Keratinocyte (primary cell): ENCODE data around the gene CCR5AS.

ENCODE experiments used
- DNase-seq: peaks from one replicate; pipeline ENCODE4 v3.0.0-alpha.2; 2011; ENCODE audit warnings: low read depth, missing footprints, low spot score
- FAIRE-seq: peaks from 2 replicates; lab custom pipeline; 2011; peaks lifted over from hg19 to GRCh38; lab: Jason Lieb, UNC
- H2AFZ ChIP-seq: 2 replicates; pipeline ENCODE4 v1.6.0; 2012; ENCODE audit warnings: low read length, control low read depth, inconsistent platforms; ENCODE audit not compliant: control insufficient read depth
- H3K27ac ChIP-seq: 2 replicates; pipeline ENCODE4 v1.5.1; 2011; ENCODE audit warnings: low read length; ENCODE audit not compliant: control insufficient read depth, insufficient read depth
- H3K27me3 ChIP-seq: 3 replicates; pipeline ENCODE4 v1.6.0; 2011; ENCODE audit warnings: low read length; ENCODE audit not compliant: control insufficient read depth, insufficient read depth; ENCODE audit errors: extremely low read depth
- H3K36me3 ChIP-seq, 2 experiments: 2 replicates in 1 of 2; 3 replicates in 1 of 2; pipeline ENCODE4 v1.5.1; 2011; ENCODE audit warnings: low read length in 2 of 2, mild to moderate bottlenecking in 1 of 2; ENCODE audit not compliant: control insufficient read depth in 2 of 2, insufficient read depth in 2 of 2; ENCODE audit errors: extremely low read depth in 1 of 2
- H3K4me1 ChIP-seq: 3 replicates; pipeline ENCODE4 v1.5.1; 2011; ENCODE audit warnings: low read length; ENCODE audit not compliant: control insufficient read depth, insufficient read depth; ENCODE audit errors: extremely low read depth
- H3K4me2 ChIP-seq: 3 replicates; pipeline ENCODE4 v1.6.0; 2011; ENCODE audit warnings: low read depth, low read length; ENCODE audit not compliant: control insufficient read depth, insufficient read depth; ENCODE audit errors: extremely low read depth
- H3K4me3 ChIP-seq, 3 experiments: fragments of 200-600 bp in 1 of 3; sonication (generic) in 1 of 3; 2 replicates in 2 of 3; 3 replicates in 1 of 3; pipeline ENCODE4 v1.5.1; 2011 to 2016; ENCODE audit warnings: low read length in 3 of 3, mild to moderate bottlenecking in 3 of 3, control low read depth in 2 of 3, inconsistent platforms in 1 of 3, low read depth in 1 of 3, mixed read lengths in 1 of 3, mixed run types in 1 of 3, moderate library complexity in 1 of 3; ENCODE audit not compliant: control insufficient read depth in 2 of 3, insufficient read depth in 2 of 3; ENCODE audit errors: extremely low read depth in 1 of 3
- H3K79me2 ChIP-seq: 2 replicates; pipeline ENCODE4 v1.6.0; 2012; ENCODE audit warnings: low read length; ENCODE audit not compliant: control insufficient read depth, insufficient read depth
- H3K9ac ChIP-seq: 3 replicates; pipeline ENCODE4 v1.6.0; 2011; ENCODE audit warnings: low read length; ENCODE audit not compliant: control insufficient read depth, insufficient read depth; ENCODE audit errors: extremely low read depth
- H3K9me1 ChIP-seq: 3 replicates; pipeline ENCODE4 v1.6.0; 2011; ENCODE audit warnings: low read length; ENCODE audit not compliant: control insufficient read depth, insufficient read depth; ENCODE audit errors: extremely low read depth
- H3K9me3 ChIP-seq: 2 replicates; pipeline ENCODE4 v1.5.1; 2012; ENCODE audit warnings: low read depth, low read length; ENCODE audit not compliant: control insufficient read depth
- H4K20me1 ChIP-seq: 3 replicates; pipeline ENCODE4 v1.6.0; 2011; ENCODE audit warnings: low read length; ENCODE audit not compliant: control insufficient read depth, insufficient read depth; ENCODE audit errors: extremely low read depth
- CTCF ChIP-seq, 3 experiments: IDR thresholded peaks in 1 of 3; conservative IDR thresholded peaks in 1 of 3; optimal IDR thresholded peaks in 1 of 3; 2 replicates in 2 of 3; 3 replicates in 1 of 3; pipeline versions ENCODE3 to v1.5.1; 2011; ENCODE audit warnings: low read length in 3 of 3, mild to moderate bottlenecking in 3 of 3, moderate library complexity in 2 of 3, control low read depth in 1 of 3, inconsistent platforms in 1 of 3; ENCODE audit not compliant: insufficient read depth in 2 of 3; ENCODE audit errors: extremely low read depth in 1 of 3
- EZH2 ChIP-seq: IDR thresholded peaks from one replicate; pipeline ENCODE4 v1.6.1; 2012; ENCODE audit warnings: inconsistent platforms, mild to moderate bottlenecking, low read length, moderate library complexity
- dilution Hi-C: fragments of 300-500 bp; cut with MboI; formaldehyde crosslinking; loops from one replicate; pipeline ENCODE4 v1.7.0; 2020; ENCODE audit warnings: low sequenced_read_pairs; ENCODE audit not compliant: extremely low pct_ligation_motif_present

The CCR5AS gene

GRCh38 chr3:46356276-46356675 is 50.6 kb downstream of the CCR5AS start:
- Histone ChIP-seq H3K9me3 (no peaks in the 10 kb centered on the region), H3K4me3 (no peak overlapping the region), H3K4me1 (peaks cover 1% of the 10 kb centered on the region), H3K9me1 (no peaks in the 10 kb centered on the region), H3K27me3 (peaks cover 46% of the 10 kb centered on the region), H4K20me1 (no peaks in the 10 kb centered on the region), H3K79me2 (no peaks in the 10 kb centered on the region), H3K4me2 (no peak overlapping the region), H2AFZ (no peak overlapping the region), H3K9ac (no peak overlapping the region), H3K36me3 (no peaks in the 10 kb centered on the region), H3K27ac (no peak overlapping the region)
- dilution Hi-C loops: no loop called here
- no peak for TF ChIP-seq CTCF (optimal IDR thresholded peaks at IDR 0.05 in 1 of 3, IDR thresholded peaks at IDR 0.05 in 1 of 3, conservative IDR thresholded peaks at IDR 0.05 in 1 of 3; ENCODE audit: extremely low read depth in 1 of 3, insufficient read depth in 2 of 3, low read length in 3 of 3)
- no peak for TF ChIP-seq EZH2
- DNase-seq (no peak), FAIRE-seq (no peak)

GRCh38 chr3:46354984-46355383 is 51.9 kb downstream of the CCR5AS start:
- Histone ChIP-seq H3K4me2 (no peak overlapping the region), H3K79me2 (no peaks in the 10 kb centered on the region), H3K9me3 (no peaks in the 10 kb centered on the region), H3K4me3 (no peak overlapping the region), H3K27ac (no peak overlapping the region), H3K36me3 (no peaks in the 10 kb centered on the region), H3K9ac (no peak overlapping the region), H3K4me1 (no peaks in the 10 kb centered on the region), H3K9me1 (no peaks in the 10 kb centered on the region), H2AFZ (no peak overlapping the region), H4K20me1 (no peaks in the 10 kb centered on the region), H3K27me3 (peaks cover 52% of the 10 kb centered on the region)
- no peak for TF ChIP-seq EZH2
- TF ChIP-seq CTCF (optimal IDR thresholded peaks at IDR 0.05 in 1 of 3, IDR thresholded peaks at IDR 0.05 in 1 of 3, conservative IDR thresholded peaks at IDR 0.05 in 1 of 3; ENCODE audit: extremely low read depth in 1 of 3, insufficient read depth in 2 of 3, low read length in 3 of 3): no peak
- dilution Hi-C loops: no loop called here
- DNase-seq (no peak), FAIRE-seq (no peak)
